Thyroid gland (tissue), 4 donors: ENCODE data around the gene CD83. TPM values are rescaled to one million over a fixed set of nuclear protein-coding genes. Genes with fewer than 3 reads are reported as not detected.

Source experiments
- DNase-seq, 2 donors: peaks; one replicate each; pipeline ENCODE4 v3.0.0-alpha.2; 2019
- H3K27ac ChIP-seq, 3 donors: fragments of 200-600 bp; sonication (generic); 1 replicate in 2 of 3; 2 replicates in 1 of 3; pipeline ENCODE4 v1.5.1; 2016 to 2019; ENCODE audit warnings: mild to moderate bottlenecking in 1 of 3, moderate library complexity in 1 of 3
- H3K27me3 ChIP-seq: fragments of 200-600 bp; sonication (generic); one replicate; pipeline ENCODE4 v1.5.1; 2019
- H3K36me3 ChIP-seq, 2 donors: fragments of 200-600 bp; sonication (generic); one replicate each; pipeline ENCODE4 v1.5.1; 2016 to 2019
- H3K4me1 ChIP-seq, 2 donors: fragments of 200-600 bp; sonication (generic); one replicate each; pipeline ENCODE4 v1.5.1; 2017 to 2019
- H3K4me3 ChIP-seq, 3 donors: fragments of 200-600 bp; sonication (generic); replicated peaks in 1 of 3; 1 replicate in 2 of 3; 2 replicates in 1 of 3; pipeline ENCODE4 v1.5.1; 2016; ENCODE audit warnings: mild to moderate bottlenecking in 1 of 3
- H3K9me3 ChIP-seq: fragments of 200-600 bp; sonication (generic); one replicate; pipeline ENCODE4 v1.5.1; 2017
- CTCF ChIP-seq, 6 experiments: fragments of 200-600 bp in 3 of 6; fragments of 450-650 bp in 3 of 6; sonication (generic) in 3 of 6; IDR thresholded peaks; one replicate each; pipeline ENCODE4 v1.5.1; 2016 to 2019; ENCODE audit warnings: antibody characterized with exemption in 6 of 6, mild to moderate bottlenecking in 2 of 6, inconsistent platforms in 1 of 6, moderate library complexity in 1 of 6
- POLR2A ChIP-seq, 2 donors: fragments of 450-650 bp; IDR thresholded peaks; one replicate each; pipeline ENCODE4 v1.6.1; 2017; ENCODE audit warnings: antibody characterized with exemption in 2 of 2, mild to moderate bottlenecking in 2 of 2, moderate library complexity in 1 of 2
- WGBS, 2 donors: methylation state at CpG; one replicate each; pipeline ENCODE4 v1.1.5; 2017; 5-methylcytosine and 5-hydroxymethylcytosine counted together
- intact Hi-C: fragments of 100-400 bp; cut with DNase I; formaldehyde crosslinking; loops from one replicate; pipeline ENCODE4 v1.15.1; 2023
- total RNA-seq, 4 donors: library from RNA; depleted of rRNA; stranded (reverse); fragments of >200 nt; gene quantifications; one replicate each; pipeline ENCODE4 v1.2.3, GENCODE V29; 2016

The CD83 gene
- total RNA-seq, 4 donors from 2014 or later, result 3.0 to 4.7 (median 3.4) TPM

DNA sequence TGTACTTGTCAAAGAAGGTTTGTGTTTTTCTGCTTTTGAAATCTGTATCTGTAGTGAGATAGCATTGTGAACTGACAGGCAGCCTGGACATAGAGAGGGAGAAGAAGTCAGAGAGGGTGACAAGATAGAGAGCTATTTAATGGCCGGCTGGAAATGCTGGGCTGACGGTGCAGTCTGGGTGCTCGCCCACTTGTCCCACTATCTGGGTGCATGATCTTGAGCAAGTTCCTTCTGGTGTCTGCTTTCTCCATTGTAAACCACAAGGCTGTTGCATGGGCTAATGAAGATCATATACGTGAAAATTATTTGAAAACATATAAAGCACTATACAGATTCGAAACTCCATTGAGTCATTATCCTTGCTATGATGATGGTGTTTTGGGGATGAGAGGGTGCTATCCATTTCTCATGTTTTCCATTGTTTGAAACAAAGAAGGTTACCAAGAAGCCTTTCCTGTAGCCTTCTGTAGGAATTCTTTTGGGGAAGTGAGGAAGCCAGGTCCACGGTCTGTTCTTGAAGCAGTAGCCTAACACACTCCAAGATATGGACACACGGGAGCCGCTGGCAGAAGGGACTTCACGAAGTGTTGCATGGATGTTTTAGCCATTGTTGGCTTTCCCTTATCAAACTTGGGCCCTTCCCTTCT lies 18.4 kb downstream of the CD83 start:
- intact Hi-C loops, result loop anchor here (10.0 kb wide), 1 partner anchor 69 kb away; no protein-coding TSS in a partner anchor
- Histone ChIP-seq H3K27me3 (no peaks in the 10 kb centered on the region), H3K36me3 (no peaks in the 10 kb centered on the region), H3K27ac (no peak overlapping the region), H3K4me1 (no peaks in the 10 kb centered on the region), H3K9me3 (no peaks in the 10 kb centered on the region), H3K4me3 (no peak overlapping the region)
- no peak for TF ChIP-seq POLR2A (IDR thresholded peaks at IDR 0.05)
- 94% methylated on average over 9 of the region's 9 CpGs for WGBS, 2 donors
- no peak for DNase-seq

- H3K36me3 ChIP-seq, result no peaks in the 10 kb centered on the region
- H3K4me1 ChIP-seq, result peaks cover 0 to 9% of the 10 kb centered on the region in 2 donors
- no peak overlapping the region for H3K4me3 ChIP-seq
- no peaks in the 10 kb centered on the region for H3K27me3 ChIP-seq
- intact Hi-C loops, result loop anchor here (10.0 kb wide), 1 partner anchor 66 kb away; no protein-coding TSS in a partner anchor
- no peaks in the 10 kb centered on the region for H3K9me3 ChIP-seq
- no peak for DNase-seq
- WGBS, 2 donors, result 95 to 96% methylated on average over 9 of the region's 9 CpGs
- no peak overlapping the region for H3K27ac ChIP-seq
- no peak for TF ChIP-seq POLR2A (IDR thresholded peaks at IDR 0.05)
- no peak for TF ChIP-seq CTCF (IDR thresholded peaks at IDR 0.05)
These were observed 21.2 kb downstream of the CD83 start for GRCh38 chr6:14138701-14139215.

- H3K36me3 ChIP-seq, result no peaks in the 10 kb centered on the region
- no peak overlapping the region for H3K27ac ChIP-seq
- no peaks in the 10 kb centered on the region for H3K27me3 ChIP-seq
These were observed 23.9 kb downstream of the CD83 start for GRCh38 chr6:14141351-14142062.

DNA sequence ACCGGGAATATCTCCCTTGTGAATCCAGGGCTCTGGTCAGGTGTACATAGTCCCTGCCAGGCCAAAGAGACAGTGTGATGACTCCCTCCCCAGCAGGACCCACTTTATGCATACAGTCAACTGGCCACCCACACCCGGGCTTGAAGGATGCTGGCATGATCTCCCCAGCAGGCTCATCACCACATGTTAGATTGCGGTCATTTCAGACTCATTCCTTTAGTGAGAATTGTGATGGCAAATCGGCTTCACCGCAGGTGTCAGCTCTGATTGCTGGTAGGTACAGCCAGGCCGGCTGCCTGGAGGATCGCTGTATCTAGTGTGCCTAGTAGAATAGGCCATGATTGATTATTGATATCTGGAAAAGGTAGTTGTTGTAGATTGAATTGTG lies 24.5 kb downstream of the CD83 start:
- TF ChIP-seq POLR2A (IDR thresholded peaks at IDR 0.05) (no peak), CTCF (IDR thresholded peaks at IDR 0.05) (no peak)
- intact Hi-C loops, result no loop called here
- no peak overlapping the region for H3K27ac ChIP-seq
- DNase-seq, result no peak
- no peaks in the 10 kb centered on the region for H3K36me3 ChIP-seq
- H3K9me3 ChIP-seq, result no peaks in the 10 kb centered on the region
- WGBS, 2 donors, result 92 to 95% methylated on average over 6 to 7 of the region's 7 CpGs
- peaks cover 11 to 33% of the 10 kb centered on the region in 2 donors for H3K4me1 ChIP-seq
- no peak overlapping the region for H3K4me3 ChIP-seq
- H3K27me3 ChIP-seq, result no peaks in the 10 kb centered on the region

More at GRCh38 chr6:14141351-14142062, 23.9 kb downstream of the CD83 start:
- Histone ChIP-seq H3K4me3 (no peak overlapping the region), H3K9me3 (no peaks in the 10 kb centered on the region), H3K4me1 (peaks cover 7 to 27% of the 10 kb centered on the region in 2 donors)
- WGBS, 2 donors, result 86 to 89% methylated on average over 5 of the region's 5 CpGs
- TF ChIP-seq POLR2A (IDR thresholded peaks at IDR 0.05), result no peak
- TF ChIP-seq CTCF (IDR thresholded peaks at IDR 0.05), result no peak
- DNase-seq, result no peak
- intact Hi-C loops, result no loop called here

DNA sequence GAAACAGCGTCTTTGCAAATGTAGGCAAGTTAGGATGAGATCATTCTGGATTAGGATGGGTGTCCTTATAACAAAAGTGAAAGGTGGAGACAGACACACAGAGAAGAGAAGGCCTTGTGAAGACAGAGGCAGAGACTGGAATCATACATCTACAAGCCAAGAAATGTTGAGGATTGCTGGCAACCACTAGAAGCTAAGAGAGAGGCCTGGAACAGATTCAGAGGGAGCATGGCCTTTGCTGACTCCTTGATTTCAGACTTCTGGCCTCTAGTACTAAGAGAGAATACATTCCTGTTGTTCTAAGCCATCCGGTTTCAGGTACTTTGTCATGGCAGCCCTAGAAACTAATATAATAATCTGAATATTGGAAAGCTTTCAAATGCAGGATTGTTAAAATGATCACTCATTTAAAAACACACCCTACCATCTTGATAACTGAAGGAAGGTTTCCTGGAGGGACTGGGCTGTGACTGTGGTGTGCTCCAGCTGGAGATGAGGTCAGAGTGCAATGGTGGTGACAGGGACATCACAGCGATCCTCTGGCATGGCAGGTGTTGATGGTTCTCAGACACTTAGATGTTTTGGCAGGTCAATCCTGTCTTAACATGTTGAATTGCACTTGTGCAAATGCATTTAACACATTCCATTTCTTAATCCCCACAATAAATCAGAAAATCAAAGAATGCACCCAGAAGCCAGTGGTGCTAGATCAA lies 25.1 kb downstream of the CD83 start:
- intact Hi-C loops, result no loop called here
- Histone ChIP-seq H3K27ac (no peak overlapping the region), H3K36me3 (no peaks in the 10 kb centered on the region)

More for the DNA sequence above, 25.1 kb downstream of the CD83 start:
- Histone ChIP-seq H3K4me1 (peaks cover 17 to 39% of the 10 kb centered on the region in 2 donors), H3K4me3 (no peak overlapping the region), H3K27me3 (no peaks in the 10 kb centered on the region), H3K9me3 (no peaks in the 10 kb centered on the region)
- 76 to 80% methylated on average over 3 of the region's 3 CpGs for WGBS, 2 donors
- peak in 1 of 2 donors; percentile 17 for DNase-seq
- TF ChIP-seq POLR2A (IDR thresholded peaks at IDR 0.05) (no peak), CTCF (IDR thresholded peaks at IDR 0.05) (no peak)
